HCT116 (cell line): ENCODE data around the gene DHRS13. TPM values are rescaled to one million over a fixed set of nuclear protein-coding genes. Genes with fewer than 3 reads are reported as not detected.

Experiments used
- ATAC-seq: fragments of 200-7000 bp; cut with Tn5 transposase; 2 replicates; pipeline ENCODE4 v1.9.1; 2020; ENCODE audit warnings: mild to moderate bottlenecking, moderate library complexity
- BruUV-seq: library from RNA; stranded (reverse); fragments of 400-500 nt; replicated peaks from 2 replicates; lab custom pipeline; 2021; lab: Mats Ljungman, UMichigan
- CTCF ChIA-PET: fragments of 300-600 bp; sonication (Branson Sonifier 250); formaldehyde crosslinking; loops from one replicate; lab custom pipeline; 2021; ENCODE audit warnings: antibody characterized with exemption; lab: Charles Lee
- POLR2A ChIA-PET: fragments of 300-600, 350-600 bp; sonication (Branson Sonifier 250); formaldehyde crosslinking; loops from one replicate; lab custom pipeline; 2021; ENCODE audit warnings: antibody characterized with exemption; lab: Charles Lee
- RAD21 ChIA-PET, 2 experiments: fragments of 300-600 bp; sonication (Branson Sonifier 250); formaldehyde crosslinking; loops; one replicate each; lab custom pipeline; 2023; ENCODE audit warnings: low total read pairs in 2 of 2; ENCODE audit not compliant: uncharacterized antibody in 2 of 2, unreplicated experiment in 2 of 2, low non-redundant PET in 1 of 2; lab: Charles Lee
- DNase-seq: peaks from one replicate; pipeline ENCODE4 v3.0.0-alpha.2; 2010; ENCODE audit warnings: low read depth, low spot score
- H2AFZ ChIP-seq: fragments of 200-600 bp; shearing (Covaris generic), sonication (generic); 2 replicates; pipeline ENCODE4 v1.6.1; 2017; ENCODE audit warnings: low read depth, mixed run types, mixed read lengths, antibody characterized with exemption, low read length; ENCODE audit not compliant: poor library complexity, severe bottlenecking
- H3K27ac ChIP-seq: 2 replicates; pipeline ENCODE4 v1.5.1; 2012; ENCODE audit warnings: low read depth, low read length
- H3K27me3 ChIP-seq: fragments of 200-600 bp; sonication (generic); 2 replicates; pipeline ENCODE4 v1.6.1; 2016; ENCODE audit warnings: mixed run types, low read length, mixed read lengths; ENCODE audit not compliant: insufficient read depth
- H3K36me3 ChIP-seq, 2 experiments: fragments of 200-500 bp in 1 of 2; fragments of 200-600 bp in 1 of 2; sonication (Bioruptor generic) in 1 of 2; sonication (generic) in 1 of 2; 2 replicates each; pipeline versions ENCODE4 v1.5.1 to v1.6.1; 2014 to 2016; ENCODE audit warnings: low read length in 2 of 2, inconsistent platforms in 1 of 2, mixed read lengths in 1 of 2, mixed run types in 1 of 2; ENCODE audit not compliant: insufficient read depth in 2 of 2, control insufficient read depth in 1 of 2
- H3K4me1 ChIP-seq, 2 experiments: fragments of 200-600 bp in 1 of 2; sonication (generic) in 1 of 2; 2 replicates each; pipeline versions ENCODE4 v1.5.1 to v1.6.1; 2012 to 2017; ENCODE audit warnings: low read length in 2 of 2, inconsistent platforms in 1 of 2, mild to moderate bottlenecking in 1 of 2, mixed read lengths in 1 of 2, mixed run types in 1 of 2, moderate library complexity in 1 of 2; ENCODE audit not compliant: insufficient read depth in 2 of 2, control insufficient read depth in 1 of 2
- H3K4me2 ChIP-seq: fragments of 200-600 bp; sonication (generic); 2 replicates; pipeline ENCODE4 v1.6.1; 2017; ENCODE audit warnings: mixed run types, low read length, mixed read lengths
- H3K4me3 ChIP-seq, 2 experiments: fragments of 200-600 bp in 1 of 2; sonication (generic) in 1 of 2; replicated peaks in 1 of 2; 2 replicates each; pipeline ENCODE4 v1.5.1; 2011 to 2016; ENCODE audit warnings: low read length in 2 of 2, control low read depth in 1 of 2, low read depth in 1 of 2, mild to moderate bottlenecking in 1 of 2, mixed read lengths in 1 of 2, mixed run types in 1 of 2
- H3K79me2 ChIP-seq: fragments of 200-600 bp; sonication (generic); 2 replicates; pipeline ENCODE4 v1.6.1; 2017; ENCODE audit warnings: mild to moderate bottlenecking, mixed run types, low read length, moderate library complexity, mixed read lengths; ENCODE audit not compliant: insufficient read depth
- H3K9ac ChIP-seq: fragments of 200-600 bp; sonication (generic); 2 replicates; pipeline ENCODE4 v1.6.1; 2016; ENCODE audit warnings: low read length, mixed read lengths
- H3K9me2 ChIP-seq: fragments of 200-600 bp; sonication (generic), shearing (Covaris generic); 2 replicates; pipeline ENCODE4 v1.6.1; 2017; ENCODE audit warnings: mixed run types, mild to moderate bottlenecking, moderate library complexity; ENCODE audit not compliant: insufficient read depth
- H3K9me3 ChIP-seq, 2 experiments: fragments of 200-500 bp in 1 of 2; fragments of 200-600 bp in 1 of 2; sonication (Bioruptor generic) in 1 of 2; sonication (generic) in 1 of 2; 2 replicates each; pipeline ENCODE4 v1.6.1; 2014 to 2017; ENCODE audit warnings: low read length in 2 of 2, mixed read lengths in 2 of 2, inconsistent platforms in 1 of 2, low read depth in 1 of 2, mild to moderate bottlenecking in 1 of 2, mixed run types in 1 of 2, moderate library complexity in 1 of 2; ENCODE audit not compliant: control insufficient read depth in 1 of 2, insufficient read depth in 1 of 2
- H4K20me1 ChIP-seq: fragments of 200-600 bp; sonication (generic), shearing (Covaris generic); 2 replicates; pipeline ENCODE4 v1.6.1; 2017; ENCODE audit warnings: mixed run types, mild to moderate bottlenecking, moderate library complexity; ENCODE audit not compliant: insufficient read depth
- CBX3 ChIP-seq: IDR thresholded peaks from 2 replicates; pipeline ENCODE4 v1.6.1; 2012; ENCODE audit warnings: low read depth
- EZH2phosphoT487 ChIP-seq: fragments of 200-600 bp; IDR thresholded peaks from 2 replicates; pipeline ENCODE4 v1.6.1; 2018; ENCODE audit warnings: antibody characterized with exemption, borderline replicate concordance
- JUND ChIP-seq: IDR thresholded peaks from 2 replicates; pipeline ENCODE4 v1.6.1; 2012
- TCF7L2 ChIP-seq: IDR thresholded peaks from 2 replicates; pipeline ENCODE4 v1.7.0; 2011; ENCODE audit warnings: borderline replicate concordance, inconsistent platforms; ENCODE audit not compliant: insufficient read depth, insufficient read length; ENCODE audit errors: extremely low read depth
- intact Hi-C: fragments of 100-400 bp; cut with micrococcal nuclease; formaldehyde crosslinking; loops from 2 replicates; pipeline ENCODE4 v1.10.0; 2022
- total RNA-seq: library from RNA; stranded (reverse); gene quantifications from one replicate; pipeline ENCODE4 v1.2.1, GENCODE V29; 2021; ENCODE audit not compliant: unreplicated experiment

The DHRS13 gene
- total RNA-seq, 1 experiment from 2014 or later, result 13.5 TPM

DNA sequence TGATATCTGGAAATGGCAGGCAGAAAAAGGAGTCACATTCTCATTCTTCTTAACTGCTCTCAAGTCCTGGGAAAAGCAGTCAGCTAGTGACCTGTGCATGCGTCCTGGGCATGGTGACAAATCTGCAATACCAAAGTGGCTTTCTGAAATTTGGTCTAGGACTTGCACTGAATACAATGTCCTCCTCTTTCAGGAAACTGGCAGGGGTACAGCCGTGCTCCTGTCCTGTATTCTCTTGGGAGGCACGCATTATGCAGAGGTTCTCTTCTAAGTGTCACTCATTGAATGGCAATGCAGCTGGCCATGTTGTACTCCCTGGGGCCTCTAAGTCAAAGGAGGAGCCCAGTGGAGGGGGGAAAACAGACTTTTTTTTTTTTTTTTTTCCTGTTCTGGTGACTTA is 37.8 kb upstream of the DHRS13 start:
- Histone ChIP-seq H4K20me1 (peaks cover 11% of the 10 kb centered on the region; the same call in 1 of the 2 replicates), H3K27me3 (no peaks in the 10 kb centered on the region), H3K4me2 (no peak overlapping the region), H2AFZ (no peak overlapping the region), H3K27ac (no peak overlapping the region), H3K79me2 (peaks cover 100% of the 10 kb centered on the region), H3K9me2 (no peaks in the 10 kb centered on the region), H3K9me3 (no peaks in the 10 kb centered on the region), H3K36me3 (peaks cover 6 to 15% of the 10 kb centered on the region in 2 experiments; a peak in 3 of 4 replicates), H3K4me1 (no peaks in the 10 kb centered on the region), H3K4me3 (no peak overlapping the region), H3K9ac (no peak overlapping the region)
- no peak for ATAC-seq
- intact Hi-C loops, result no loop called here
- TF ChIP-seq JUND, result no peak
- TF ChIP-seq EZH2phosphoT487, result no peak
- TF ChIP-seq CBX3, result no peak
- ChIA-PET POLR2A (no interaction called here), RAD21 (no interaction called here), CTCF (no interaction called here)
- no peak for DNase-seq
- no TSS peak for BruUV-seq

DNA sequence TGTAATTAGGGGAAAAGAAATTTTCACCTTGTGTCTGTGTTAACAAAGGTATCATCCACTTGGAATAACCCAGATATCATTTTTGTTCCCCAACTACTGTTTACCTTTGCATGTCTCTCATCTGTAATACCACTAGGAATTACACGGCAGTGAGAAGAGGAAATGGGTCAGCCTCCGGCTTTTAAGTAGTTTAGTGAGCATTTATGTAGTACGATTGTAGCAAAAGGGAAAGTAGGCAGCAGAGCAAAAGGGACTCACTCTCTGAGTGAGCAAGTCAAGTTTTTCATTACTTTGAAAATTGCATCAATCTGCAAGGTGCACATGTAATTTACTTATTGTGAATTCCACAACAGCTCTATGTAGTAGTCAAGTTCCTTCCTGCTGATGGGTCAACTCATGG is 37.3 kb upstream of the DHRS13 start:
- no peaks in the 10 kb centered on the region for H3K9me2 ChIP-seq
- no peak for ATAC-seq
- CTCF ChIA-PET, result interaction anchor here (0.7 kb wide), 1 partner anchor 177 kb away, joined by 3 read pairs; no protein-coding TSS in a partner anchor
- BruUV-seq, result no TSS peak
- DNase-seq, result no peak
- no peak overlapping the region for H3K27ac ChIP-seq
- no peaks in the 10 kb centered on the region for H3K9me3 ChIP-seq
- H3K9ac ChIP-seq, result no peak overlapping the region
- intact Hi-C loops, result no loop called here
- RAD21 ChIA-PET, result no interaction called here
- no peak overlapping the region for H3K4me2 ChIP-seq
- no peak overlapping the region for H3K4me3 ChIP-seq
- H3K4me1 ChIP-seq, result no peaks in the 10 kb centered on the region
- H4K20me1 ChIP-seq, result peaks cover 13% of the 10 kb centered on the region; the same call in 1 of the 2 replicates
- H2AFZ ChIP-seq, result no peak overlapping the region
- no peaks in the 10 kb centered on the region for H3K27me3 ChIP-seq
- POLR2A ChIA-PET, result no interaction called here
- H3K36me3 ChIP-seq, result peaks cover 9 to 14% of the 10 kb centered on the region in 2 experiments; a peak in 3 of 4 replicates
- peaks cover 100% of the 10 kb centered on the region for H3K79me2 ChIP-seq
- no peak for TF ChIP-seq JUND

DNA sequence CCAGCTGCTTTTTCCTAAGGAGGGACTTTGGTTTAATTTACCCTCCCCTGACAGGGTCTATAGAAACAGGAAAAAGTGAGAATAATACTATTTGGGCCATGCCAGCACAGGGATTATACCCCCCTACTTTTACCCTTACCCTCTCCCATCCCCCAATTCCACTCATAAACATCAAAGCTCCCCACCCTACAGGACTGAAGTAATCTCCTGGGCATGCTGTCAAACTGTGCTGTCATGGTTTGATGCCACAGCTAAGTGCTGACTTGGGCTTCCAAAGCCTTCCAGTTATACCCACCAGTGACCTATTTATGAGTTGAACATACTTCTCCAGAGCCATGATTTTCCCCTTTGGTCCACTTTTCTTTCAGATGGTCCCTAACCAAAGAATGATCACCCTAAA is 35.7 kb upstream of the DHRS13 start:
- ChIA-PET RAD21 (no interaction called here), POLR2A (no interaction called here)
- no peak overlapping the region for H3K4me3 ChIP-seq
- H3K9me3 ChIP-seq, result no peaks in the 10 kb centered on the region
- ATAC-seq, result no peak
- H3K9ac ChIP-seq, result no peak overlapping the region
- H3K27ac ChIP-seq, result no peak overlapping the region
- peaks cover 7 to 9% of the 10 kb centered on the region in 2 experiments; a peak in 2 of 4 replicates for H3K36me3 ChIP-seq
- no peaks in the 10 kb centered on the region for H3K4me1 ChIP-seq
- H3K4me2 ChIP-seq, result no peak overlapping the region
- no peak for DNase-seq
- TF ChIP-seq TCF7L2, result no peak
- TF ChIP-seq, all 23 proteins: peak for 0
- no TSS peak for BruUV-seq
- CTCF ChIA-PET, result no interaction called here
- H3K9me2 ChIP-seq, result no peaks in the 10 kb centered on the region
- H4K20me1 ChIP-seq, result peaks cover 13% of the 10 kb centered on the region; the same call in 1 of the 2 replicates
- H2AFZ ChIP-seq, result no peak overlapping the region
- peaks cover 99% of the 10 kb centered on the region for H3K79me2 ChIP-seq
- no peaks in the 10 kb centered on the region for H3K27me3 ChIP-seq
- intact Hi-C loops, result no loop called here
